Measurements from ENCODE around the gene RPL36AL. TPM values are rescaled to one million over a fixed set of nuclear protein-coding genes. Genes with fewer than 3 reads are reported as not detected.
A peak's percentile ranks its signal among the peaks of the same experiment; 100 is the strongest.

The RPL36AL gene
- total RNA-seq, 3 donors from 2014 or later (not counting 1 experiment from before 2014, with no cell fraction given) = 126 to 166 (median 150) TPM

DNA sequence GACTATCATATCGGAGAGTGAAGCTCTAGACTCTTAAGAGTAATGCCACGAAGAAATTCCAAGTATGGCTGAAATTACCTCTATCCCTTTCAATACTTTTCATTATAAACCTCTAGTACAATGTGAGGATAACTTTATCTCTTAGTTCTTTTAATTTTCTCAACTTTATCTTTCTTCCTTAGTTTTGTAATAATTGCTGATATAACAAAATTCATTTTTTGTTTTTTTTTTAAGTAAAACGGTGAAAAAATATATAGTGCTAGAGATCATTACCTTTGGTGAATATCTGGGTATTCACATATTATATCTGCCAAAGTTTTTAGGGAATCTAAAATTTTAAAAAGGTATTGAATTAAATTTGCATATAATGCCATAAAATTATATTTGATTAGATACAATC is 34.1 kb upstream of the RPL36AL start:
- WGBS (ENCODE audit: insufficient coverage) = 100% methylated on average over 2 of the region's 3 CpGs
- Histone ChIP-seq H3K27ac (ENCODE audit: low read length) (no peak overlapping the region), H3K4me3 (ENCODE audit: low read length) (no peak overlapping the region), H3K9me3 (ENCODE audit: control insufficient read depth, insufficient read depth, low read length) (no peaks in the 10 kb centered on the region), H3K27me3 (ENCODE audit: control insufficient read depth, insufficient read depth, low read length) (no peaks in the 10 kb centered on the region), H3K4me1 (ENCODE audit: control insufficient read depth, insufficient read depth, low read length) (no peaks in the 10 kb centered on the region), H3K36me3 (ENCODE audit: control insufficient read depth, insufficient read depth, low read length) (no peaks in the 10 kb centered on the region)
- no peaks in the 10 kb centered on the region for H3K9me3 Mint-ChIP-seq
- no peaks in the 10 kb centered on the region for H3K4me1 Mint-ChIP-seq
- TF ChIP-seq, protein P1, sequence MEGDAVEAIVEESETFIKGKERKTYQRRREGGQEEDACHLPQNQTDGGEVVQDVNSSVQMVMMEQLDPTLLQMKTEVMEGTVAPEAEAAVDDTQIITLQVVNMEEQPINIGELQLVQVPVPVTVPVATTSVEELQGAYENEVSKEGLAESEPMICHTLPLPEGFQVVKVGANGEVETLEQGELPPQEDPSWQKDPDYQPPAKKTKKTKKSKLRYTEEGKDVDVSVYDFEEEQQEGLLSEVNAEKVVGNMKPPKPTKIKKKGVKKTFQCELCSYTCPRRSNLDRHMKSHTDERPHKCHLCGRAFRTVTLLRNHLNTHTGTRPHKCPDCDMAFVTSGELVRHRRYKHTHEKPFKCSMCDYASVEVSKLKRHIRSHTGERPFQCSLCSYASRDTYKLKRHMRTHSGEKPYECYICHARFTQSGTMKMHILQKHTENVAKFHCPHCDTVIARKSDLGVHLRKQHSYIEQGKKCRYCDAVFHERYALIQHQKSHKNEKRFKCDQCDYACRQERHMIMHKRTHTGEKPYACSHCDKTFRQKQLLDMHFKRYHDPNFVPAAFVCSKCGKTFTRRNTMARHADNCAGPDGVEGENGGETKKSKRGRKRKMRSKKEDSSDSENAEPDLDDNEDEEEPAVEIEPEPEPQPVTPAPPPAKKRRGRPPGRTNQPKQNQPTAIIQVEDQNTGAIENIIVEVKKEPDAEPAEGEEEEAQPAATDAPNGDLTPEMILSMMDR (IDR thresholded peaks at IDR 0.05) = no peak
- H3K27ac Mint-ChIP-seq = no peak overlapping the region
- intact Hi-C loops (cut with micrococcal nuclease) = no loop called here
- H3K36me3 Mint-ChIP-seq = no peaks in the 10 kb centered on the region
- H3K4me3 Mint-ChIP-seq = no peak overlapping the region
- no peaks in the 10 kb centered on the region for H3K27me3 Mint-ChIP-seq (ENCODE audit: low read depth in 2 of 2)
- ATAC-seq = no peak
- no peak for DNase-seq

DNA sequence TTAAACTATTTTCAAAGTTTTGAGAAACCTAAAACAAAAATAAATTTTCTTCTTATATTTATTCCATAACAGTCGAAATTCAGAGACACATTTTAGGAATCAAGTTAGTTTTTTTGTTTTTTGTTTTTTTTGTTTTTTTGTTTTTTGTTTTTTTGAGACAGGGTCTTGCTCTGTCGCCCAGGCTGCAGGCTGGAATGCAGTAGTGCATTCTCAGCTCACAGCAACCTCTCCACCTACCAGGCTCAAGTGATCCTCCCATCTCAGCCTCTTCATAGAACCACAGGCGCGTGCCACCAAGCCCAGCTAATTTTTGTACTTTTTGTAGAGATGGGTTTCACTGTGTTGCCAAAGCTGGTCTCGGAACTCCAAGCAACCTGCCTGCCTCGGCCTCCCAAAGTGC is 33.1 kb upstream of the RPL36AL start:
- WGBS (ENCODE audit: insufficient coverage) = 91% methylated on average over 5 of the region's 6 CpGs
- Mint-ChIP-seq H3K36me3 (no peaks in the 10 kb centered on the region), H3K4me1 (no peaks in the 10 kb centered on the region), H3K27me3 (ENCODE audit: low read depth in 2 of 2) (no peaks in the 10 kb centered on the region), H3K4me3 (no peak overlapping the region), H3K9me3 (no peaks in the 10 kb centered on the region), H3K27ac (no peak overlapping the region)
- no peaks in the 10 kb centered on the region for H3K27me3 ChIP-seq (ENCODE audit: control insufficient read depth, insufficient read depth, low read length)
- no peak for ATAC-seq
- no peak overlapping the region for H3K4me3 ChIP-seq (ENCODE audit: low read length)
- intact Hi-C loops (cut with micrococcal nuclease) = no loop called here
- DNase-seq = no peak
- H3K9me3 ChIP-seq (ENCODE audit: control insufficient read depth, insufficient read depth, low read length) = no peaks in the 10 kb centered on the region
- H3K36me3 ChIP-seq (ENCODE audit: control insufficient read depth, insufficient read depth, low read length) = no peaks in the 10 kb centered on the region
- H3K4me1 ChIP-seq (ENCODE audit: control insufficient read depth, insufficient read depth, low read length) = no peaks in the 10 kb centered on the region
- H3K27ac ChIP-seq (ENCODE audit: low read length) = no peak overlapping the region
- TF ChIP-seq, protein P1 (IDR thresholded peaks at IDR 0.05) = no peak

DNA sequence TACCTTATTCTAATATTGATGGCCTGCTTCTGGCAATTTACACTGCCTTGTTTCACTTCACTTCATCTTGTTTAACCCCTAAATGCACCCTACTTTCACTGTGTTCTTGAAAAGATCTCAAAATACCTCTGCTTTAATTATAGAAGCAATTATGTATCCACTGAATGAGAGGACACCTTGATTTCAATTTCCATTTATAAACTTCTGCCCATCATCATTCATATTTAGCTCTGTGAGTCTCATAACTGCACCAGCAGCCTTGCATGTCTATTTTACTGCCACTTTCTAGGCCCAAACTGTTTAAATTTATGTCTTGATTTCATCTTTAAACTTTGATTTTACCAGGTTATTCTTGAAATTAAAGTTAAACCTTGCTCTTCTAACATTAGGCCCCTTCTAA is 21.7 kb upstream of the RPL36AL start:
- Histone ChIP-seq H3K36me3 (ENCODE audit: control insufficient read depth, insufficient read depth, low read length) (peaks cover 7% of the 10 kb centered on the region), H3K4me1 (ENCODE audit: control insufficient read depth, insufficient read depth, low read length) (peaks cover 10% of the 10 kb centered on the region), H3K9me3 (ENCODE audit: control insufficient read depth, insufficient read depth, low read length) (no peaks in the 10 kb centered on the region), H3K27ac (ENCODE audit: low read length) (peak overlapping the region; percentile 31), H3K4me3 (ENCODE audit: low read length) (no peak overlapping the region), H3K27me3 (ENCODE audit: control insufficient read depth, insufficient read depth, low read length) (no peaks in the 10 kb centered on the region)
- DNase-seq = no peak
- peaks cover 18 to 28% of the 10 kb centered on the region in 2 donors for H3K4me1 Mint-ChIP-seq
- H3K4me3 Mint-ChIP-seq = no peak overlapping the region
- no peaks in the 10 kb centered on the region for H3K9me3 Mint-ChIP-seq
- H3K27ac Mint-ChIP-seq = peak overlapping the region; percentile 57 to 79
- intact Hi-C loops (cut with micrococcal nuclease) = no loop called here
- TF ChIP-seq, protein P1 (IDR thresholded peaks at IDR 0.05) = no peak
- ATAC-seq = no peak
- H3K36me3 Mint-ChIP-seq = peaks cover 7% of the 10 kb centered on the region
- H3K27me3 Mint-ChIP-seq (ENCODE audit: low read depth in 2 of 2) = no peaks in the 10 kb centered on the region

DNA sequence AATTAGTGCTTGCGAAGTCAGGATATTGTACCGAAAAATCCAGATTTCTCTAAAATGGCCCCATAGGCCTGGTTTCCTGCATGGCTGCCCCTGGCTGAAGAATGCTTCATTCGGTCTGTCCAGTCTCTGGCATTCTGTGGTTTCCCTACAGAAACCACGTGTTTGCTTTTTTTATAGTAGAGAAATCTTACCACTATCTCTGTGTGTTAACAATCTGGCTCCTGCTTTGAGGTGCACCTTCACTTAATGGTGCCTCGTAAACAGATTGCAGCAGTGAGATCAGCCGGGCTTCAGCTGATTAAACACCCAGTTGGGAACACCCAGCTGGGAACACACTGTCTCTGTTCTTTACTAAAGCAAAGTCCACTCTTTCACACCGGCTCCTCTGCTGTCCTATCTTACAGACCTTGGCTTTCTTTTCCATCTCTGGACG is 21.3 kb upstream of the RPL36AL start:
- Mint-ChIP-seq H3K4me3 (no peak overlapping the region), H3K4me1 (peaks cover 22 to 33% of the 10 kb centered on the region in 2 donors), H3K36me3 (peaks cover 7% of the 10 kb centered on the region), H3K27me3 (ENCODE audit: low read depth in 2 of 2) (no peaks in the 10 kb centered on the region), H3K9me3 (no peaks in the 10 kb centered on the region), H3K27ac (peak overlapping the region; percentile 57 to 79)
- Histone ChIP-seq H3K9me3 (ENCODE audit: control insufficient read depth, insufficient read depth, low read length) (no peaks in the 10 kb centered on the region), H3K4me1 (ENCODE audit: control insufficient read depth, insufficient read depth, low read length) (peaks cover 10% of the 10 kb centered on the region), H3K36me3 (ENCODE audit: control insufficient read depth, insufficient read depth, low read length) (peaks cover 9% of the 10 kb centered on the region), H3K4me3 (ENCODE audit: low read length) (no peak overlapping the region), H3K27me3 (ENCODE audit: control insufficient read depth, insufficient read depth, low read length) (no peaks in the 10 kb centered on the region), H3K27ac (ENCODE audit: low read length) (peak overlapping the region; percentile 31)
- TF ChIP-seq, protein P1 (IDR thresholded peaks at IDR 0.05) = no peak
- ATAC-seq (peak in 1 of 3 donors; percentile 15), DNase-seq (no peak)
- intact Hi-C loops (cut with micrococcal nuclease) = no loop called here
- WGBS (ENCODE audit: insufficient coverage) = 56% methylated on average over 8 of the region's 8 CpGs
